Activated naive CD4-positive, alpha-beta T cell (primary cell): ENCODE results near the gene R3HDM2.
"Not testable (repeated sequence)": the region's sequence is repeated elsewhere in the genome, so short reads cannot be mapped to it uniquely, and the experiment has no call there.

Experiments
- DNase-seq, 4 experiments: peaks; one replicate each; lab custom pipeline; 2025; lab: John Stamatoyannopoulos, UW

R3HDM2 gene

DNA sequence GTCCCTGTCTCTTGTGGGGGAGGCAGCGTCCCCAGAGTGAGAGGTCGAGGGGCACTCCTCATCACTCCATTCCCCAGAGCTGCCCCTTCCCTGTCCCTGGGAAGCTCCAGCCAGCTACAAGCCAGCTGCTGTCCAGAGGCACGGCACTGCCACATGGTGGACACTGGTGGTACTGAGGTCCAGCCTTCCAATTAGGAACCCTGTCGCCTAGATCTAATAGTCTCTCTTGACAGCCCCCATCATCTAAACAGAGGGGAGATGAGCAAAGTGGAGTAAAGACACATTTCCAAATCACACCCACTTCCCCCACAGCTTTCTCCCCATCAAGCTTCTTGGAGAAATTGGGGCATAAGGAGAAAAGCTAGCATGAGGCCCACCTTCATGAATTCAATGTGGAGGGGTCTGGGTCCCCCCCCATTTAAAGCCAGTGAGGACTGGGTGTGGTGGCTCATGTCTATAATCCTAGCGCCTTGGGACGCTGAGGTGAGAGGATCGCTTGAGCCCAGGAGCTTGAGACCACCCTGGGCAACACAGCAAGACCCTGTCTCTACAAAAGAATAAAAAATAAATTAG lies 22.2 kb upstream of the R3HDM2 start:
- peak in 1 of 4 experiments; percentile 16 for DNase-seq

DNA sequence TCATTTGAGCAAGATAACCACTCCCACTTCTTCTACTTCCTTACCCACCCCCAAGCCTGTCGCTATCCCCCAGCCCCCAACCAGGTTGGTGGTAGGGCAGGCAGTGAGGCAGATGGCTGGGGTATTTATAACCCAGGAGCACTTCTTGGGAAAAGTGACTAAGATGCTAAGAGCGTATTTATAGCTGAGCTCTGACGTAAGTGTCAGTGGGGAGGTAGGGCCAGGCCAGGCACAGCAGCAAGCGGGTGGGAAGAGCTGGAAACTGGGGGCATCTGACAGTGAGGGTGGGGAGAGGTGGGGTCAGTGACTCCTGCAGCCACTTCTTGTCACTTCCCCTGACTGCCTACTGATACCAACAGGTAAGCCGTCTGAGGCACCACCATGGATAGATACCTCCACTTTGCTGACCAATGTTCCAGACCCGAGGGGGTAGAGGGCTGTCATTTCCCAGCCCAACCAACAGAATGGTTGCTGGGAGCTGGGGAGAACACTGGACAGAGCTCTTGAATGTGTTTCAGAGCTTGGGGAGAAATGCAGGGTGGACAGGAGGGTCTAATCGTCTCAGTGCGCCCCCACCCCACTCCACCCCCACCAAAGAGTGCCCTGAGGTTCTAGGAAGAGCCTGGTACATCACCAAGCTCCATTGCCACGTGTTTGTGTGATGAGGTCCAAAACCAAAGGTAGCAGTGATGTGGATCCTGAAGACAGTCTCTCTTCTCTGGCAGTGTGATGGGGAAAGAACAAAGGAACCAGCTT lies 21.5 kb upstream of the R3HDM2 start:
- no peak for DNase-seq

DNA sequence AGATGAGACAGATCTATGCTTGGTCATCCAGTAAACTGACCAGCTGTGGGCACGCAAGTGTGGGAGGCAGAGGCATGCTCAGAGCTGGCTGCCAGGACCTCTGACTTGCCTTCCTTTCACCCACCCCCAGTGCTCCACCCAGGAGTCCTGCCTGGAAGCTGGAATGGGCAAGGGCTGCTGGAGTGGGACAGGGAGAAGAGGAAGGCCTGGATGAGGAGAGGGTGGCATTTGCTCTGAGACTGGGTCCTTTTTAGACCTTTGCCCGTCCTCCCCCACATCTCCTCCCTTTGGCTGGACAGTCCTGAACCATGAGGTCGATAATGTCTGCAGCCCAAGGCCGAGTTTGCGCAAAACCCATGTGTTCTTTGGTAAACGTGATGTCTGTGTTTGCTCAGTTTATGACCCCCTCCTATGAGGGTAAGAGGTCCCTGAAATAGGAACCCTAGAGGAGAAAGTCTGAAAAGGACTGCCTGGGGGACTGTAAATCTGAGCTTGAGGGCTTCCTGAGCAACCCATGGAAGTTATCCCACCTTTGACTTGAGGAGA lies 20.5 kb upstream of the R3HDM2 start:
- DNase-seq: no peak

DNA sequence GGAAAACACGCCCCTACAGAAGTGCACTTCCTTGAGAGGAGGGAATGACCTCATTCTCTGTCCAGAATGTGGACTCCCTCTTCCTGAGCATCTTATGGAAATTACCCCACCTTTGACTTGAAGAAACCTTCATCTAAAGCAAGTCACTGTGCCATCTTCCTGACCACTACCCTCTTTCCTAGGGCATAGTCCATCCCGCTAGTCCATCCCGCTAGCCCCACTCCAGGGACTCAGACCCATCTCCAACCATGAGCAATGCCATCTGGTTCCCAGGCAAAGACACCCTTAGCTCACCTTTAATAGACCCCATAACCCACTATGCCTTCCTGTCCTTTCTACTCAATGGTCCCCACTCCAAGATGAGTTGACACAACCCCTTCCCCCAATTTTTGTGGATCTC lies 19.2 kb upstream of the R3HDM2 start:
- DNase-seq: no peak

DNA sequence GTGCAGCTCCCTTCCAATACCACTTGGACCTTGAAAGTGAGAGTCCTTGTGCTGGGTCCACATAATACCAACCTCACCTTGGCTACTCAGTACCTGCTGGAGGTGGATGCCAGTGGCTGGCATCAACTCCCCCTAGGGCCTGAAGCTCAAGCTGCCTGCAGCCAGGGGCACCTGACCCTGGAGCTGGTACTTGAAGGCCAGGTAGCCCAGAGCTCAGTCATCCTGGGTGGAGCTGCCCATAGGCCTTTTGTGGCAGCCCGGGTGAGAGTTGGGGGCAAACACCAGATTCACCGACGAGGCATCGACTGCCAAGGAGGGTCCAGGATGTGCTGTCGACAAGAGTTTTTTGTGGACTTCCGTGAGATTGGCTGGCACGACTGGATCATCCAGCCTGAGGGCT lies 18.5 kb upstream of the R3HDM2 start:
- no peak for DNase-seq

DNA sequence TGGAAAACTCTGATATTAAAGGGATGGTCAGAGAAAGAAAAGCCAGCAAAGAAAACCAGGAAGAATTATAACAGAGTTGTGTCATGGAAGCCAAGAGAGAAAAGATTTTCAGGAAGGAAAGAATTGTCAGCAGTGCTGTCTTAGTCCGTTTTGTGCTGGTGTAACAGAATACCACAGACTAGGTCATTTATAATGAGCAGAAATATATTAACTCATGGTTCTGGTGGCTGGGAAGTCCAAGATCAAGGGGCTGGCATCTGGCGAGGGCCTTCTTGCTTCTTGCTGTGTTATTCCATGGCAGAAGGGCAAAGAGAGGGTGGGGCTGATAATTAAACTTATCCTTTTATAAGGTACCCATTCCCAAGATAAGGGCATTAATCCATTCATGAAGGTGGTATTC lies 17.8 kb upstream of the R3HDM2 start:
- DNase-seq: no peak

DNA sequence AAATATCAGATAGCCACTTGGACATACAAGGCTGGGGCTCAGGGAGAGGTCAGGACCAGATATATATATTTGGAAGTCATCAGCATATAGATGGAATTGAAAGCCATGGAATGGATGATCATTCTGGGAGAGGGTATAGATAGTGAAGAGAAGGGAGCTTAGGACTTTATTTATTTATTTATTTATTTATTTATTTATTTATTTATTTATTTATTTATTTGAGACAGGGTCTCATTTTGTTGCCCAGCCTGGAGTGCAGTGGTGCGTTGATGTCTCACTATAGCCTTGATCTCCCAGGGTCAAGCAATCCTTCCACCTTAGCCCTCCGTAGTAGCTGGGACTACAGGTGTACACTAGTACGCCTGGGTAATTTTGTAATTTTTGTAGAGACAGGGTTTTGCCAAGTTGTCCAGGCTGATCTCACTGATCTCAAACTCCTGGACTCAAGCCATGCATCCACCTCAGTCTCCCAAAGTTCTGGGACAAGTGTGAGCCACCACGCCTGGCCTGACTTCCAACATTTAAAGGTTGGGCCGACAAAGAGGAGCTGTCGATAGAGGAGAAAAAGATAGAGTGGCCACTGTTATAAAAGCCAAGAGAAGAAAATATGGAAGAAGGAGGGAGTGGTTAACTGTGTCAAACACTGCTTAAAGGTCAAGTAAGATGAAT lies 15.6 kb upstream of the R3HDM2 start:
- DNase-seq: no peak

DNA sequence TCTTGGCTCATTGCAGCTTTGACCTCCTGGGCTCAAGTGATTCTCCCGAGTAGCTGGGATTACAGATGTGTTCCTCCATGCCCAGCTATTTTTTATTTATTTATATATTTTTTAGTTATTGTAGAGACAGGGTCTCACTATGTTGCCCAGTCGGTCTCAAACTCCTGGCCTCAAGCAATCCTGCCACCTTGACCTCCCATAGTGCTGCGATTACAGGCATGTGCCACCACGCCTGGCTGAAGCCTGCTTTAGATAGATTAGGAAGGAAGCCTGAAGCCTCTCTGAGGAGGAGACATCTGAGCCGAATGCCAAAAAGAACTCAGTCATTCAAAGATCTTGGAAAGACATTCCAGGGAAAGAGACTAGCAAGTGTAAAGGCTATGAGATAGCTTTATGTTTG lies 13.9 kb upstream of the R3HDM2 start:
- DNase-seq: no peak

DNA sequence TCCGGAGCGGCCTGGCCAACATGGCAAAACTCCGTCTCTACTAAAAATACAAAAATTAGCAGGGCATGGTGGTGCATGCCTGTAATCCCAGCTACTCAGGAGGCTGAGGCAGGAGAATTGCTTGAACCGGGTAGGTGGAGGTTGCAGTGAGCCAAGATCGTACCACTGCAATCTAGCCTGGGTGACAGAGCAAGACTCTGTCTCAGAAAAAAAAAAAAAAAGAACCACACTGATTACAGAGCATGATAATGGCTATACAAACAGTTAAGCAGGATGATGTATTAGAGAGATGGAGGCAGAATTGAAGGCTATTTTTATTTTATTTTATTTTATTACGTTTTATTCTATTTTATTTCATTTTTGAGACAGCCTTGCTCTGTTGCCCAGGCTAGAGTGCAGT lies 13.5 kb upstream of the R3HDM2 start:
- not testable (repeated sequence) for DNase-seq

DNA sequence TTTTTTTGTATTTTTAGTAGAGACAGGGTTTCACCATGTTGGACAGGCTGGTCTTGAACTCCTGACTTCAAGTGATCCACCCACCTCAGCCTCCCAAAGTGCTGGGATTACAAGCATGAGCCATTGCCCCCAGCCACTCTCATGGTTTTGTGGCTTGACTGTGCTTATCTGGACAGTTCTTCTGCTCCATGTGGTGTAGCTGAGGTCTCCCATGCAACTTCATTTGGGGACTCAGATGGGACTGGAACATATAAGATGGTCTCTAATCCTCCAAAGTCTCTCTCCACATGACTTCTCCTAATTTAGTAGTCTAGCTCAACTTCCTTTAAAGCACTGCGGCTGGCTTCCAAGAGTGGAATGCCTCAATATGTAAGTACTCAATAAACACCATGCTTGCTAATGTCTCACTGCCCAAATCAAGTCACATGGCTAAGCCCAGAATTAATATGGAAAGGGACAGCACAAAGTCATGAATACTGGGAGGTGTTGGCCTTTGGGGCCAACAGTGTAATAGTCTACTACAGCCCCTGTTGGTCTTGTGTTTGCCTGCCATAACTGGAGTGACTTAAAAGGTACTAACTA lies 11.1 kb upstream of the R3HDM2 start:
- DNase-seq: no peak

DNA sequence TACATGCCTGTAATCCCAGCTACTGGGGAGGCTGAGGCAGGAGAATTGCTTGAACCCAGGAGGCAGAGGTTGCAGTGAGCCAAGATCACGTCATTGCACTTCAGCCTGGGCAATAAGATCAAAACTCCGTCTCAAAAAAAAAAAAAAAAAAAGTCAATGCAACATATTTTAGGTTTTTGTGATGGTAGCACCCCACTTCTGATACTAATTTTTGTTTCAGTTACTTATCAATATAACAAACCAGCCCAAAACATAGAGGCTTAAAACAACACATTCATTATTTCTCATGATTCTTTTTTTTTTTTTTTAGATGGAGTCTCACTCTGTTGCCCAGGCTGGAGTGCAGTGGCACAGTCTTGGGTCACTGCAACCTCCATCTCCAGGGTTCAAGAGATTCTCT lies 10.6 kb upstream of the R3HDM2 start:
- DNase-seq: not testable (repeated sequence)

DNA sequence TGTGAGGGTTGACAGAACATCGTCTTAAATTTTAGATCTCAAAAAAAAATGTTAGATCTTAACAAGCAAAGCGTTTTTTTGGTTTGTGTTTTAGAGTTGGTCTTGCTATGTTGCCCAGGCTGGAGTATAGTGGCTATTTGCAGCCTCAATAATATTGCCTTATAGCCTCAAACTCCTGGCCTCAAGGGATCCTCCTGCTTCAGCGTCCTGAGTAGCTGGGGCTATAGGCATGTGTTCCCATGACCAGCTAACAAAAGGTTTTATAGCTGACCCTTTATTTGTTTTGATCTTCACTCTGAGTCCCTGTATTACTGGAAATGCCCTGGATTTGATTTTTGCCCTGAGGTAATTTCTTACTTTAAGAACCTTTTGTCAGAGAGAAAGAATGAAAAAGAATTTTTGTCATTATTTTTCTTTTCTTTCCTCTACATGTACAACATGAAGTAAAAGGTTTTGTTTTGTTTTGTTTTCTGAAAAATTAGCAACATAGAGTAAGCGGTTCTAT lies 9.0 kb upstream of the R3HDM2 start:
- DNase-seq: no peak

DNA sequence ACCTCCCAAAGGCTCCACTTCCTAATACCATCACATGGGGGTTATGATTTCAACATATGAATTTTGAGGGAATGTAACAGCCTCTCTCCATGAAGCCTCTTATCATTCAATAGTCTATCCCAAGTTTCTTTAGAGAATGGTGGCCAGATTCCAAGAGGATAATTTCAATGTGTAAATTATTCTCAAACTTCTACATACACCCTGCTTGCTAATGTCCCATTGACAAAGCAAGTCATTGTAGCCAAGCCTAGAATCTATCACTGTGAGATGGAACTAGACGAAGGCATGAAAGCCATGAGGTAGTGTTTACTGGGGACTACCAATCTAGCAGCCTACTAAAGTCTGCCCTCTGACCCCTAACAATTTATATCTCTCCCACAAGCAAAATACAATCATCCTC lies 7.6 kb upstream of the R3HDM2 start:
- DNase-seq: no peak

DNA sequence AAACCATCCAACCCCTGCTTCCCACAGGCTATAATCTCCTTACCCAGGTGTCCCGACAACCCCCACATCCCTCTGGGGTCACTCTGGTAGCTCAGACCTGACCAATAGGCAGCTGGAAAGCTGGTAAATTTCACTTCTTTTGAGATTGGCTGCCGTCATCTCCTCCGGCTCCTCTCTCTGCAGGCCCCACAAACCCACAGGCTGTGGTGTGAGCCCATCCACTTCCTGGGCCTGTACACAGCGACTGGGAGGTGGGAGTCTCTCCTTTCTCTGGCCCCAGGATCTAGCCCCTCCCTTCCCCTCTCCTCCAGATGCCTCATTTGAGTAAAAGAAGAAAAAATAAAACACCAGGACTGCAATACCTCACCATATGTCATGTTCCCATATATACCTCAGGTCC lies 4.5 kb upstream of the R3HDM2 start:
- DNase-seq: no peak

DNA sequence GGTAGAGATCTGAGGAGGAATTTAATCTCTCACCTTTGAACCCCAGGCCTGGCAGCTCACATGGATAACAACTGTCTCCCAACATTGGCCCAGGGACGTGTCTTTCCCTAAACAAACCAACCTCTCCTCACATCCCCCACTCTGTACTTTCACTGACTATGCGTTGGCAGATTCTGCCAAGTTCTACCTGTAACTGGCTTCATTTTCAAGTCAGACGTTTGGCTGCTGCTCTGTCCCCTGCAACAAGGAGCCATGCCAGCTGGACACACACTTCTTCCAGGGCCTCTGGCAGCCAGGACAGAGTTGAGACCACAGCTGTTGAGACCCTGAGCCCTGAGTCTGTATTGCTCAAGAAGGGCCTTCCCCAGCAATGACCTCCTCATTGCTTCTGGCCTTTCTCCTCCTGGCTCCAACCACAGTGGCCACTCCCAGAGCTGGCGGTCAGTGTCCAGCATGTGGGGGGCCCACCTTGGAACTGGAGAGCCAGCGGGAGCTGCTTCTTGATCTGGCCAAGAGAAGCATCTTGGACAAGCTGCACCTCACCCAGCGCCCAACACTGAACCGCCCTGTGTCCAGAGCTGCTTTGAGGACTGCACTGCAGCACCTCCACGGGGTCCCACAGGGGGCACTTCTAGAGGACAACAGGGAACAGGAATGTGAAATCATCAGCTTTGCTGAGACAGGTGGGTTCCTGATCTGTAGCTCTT lies 3.8 kb upstream of the R3HDM2 start, which contains the start of gene INHBC:
INHBC (plus strand) TSS at position 268 of the 707 bp plus-strand sequence; CDS start at position 371, 103 bp downstream.
- no peak for DNase-seq

DNA sequence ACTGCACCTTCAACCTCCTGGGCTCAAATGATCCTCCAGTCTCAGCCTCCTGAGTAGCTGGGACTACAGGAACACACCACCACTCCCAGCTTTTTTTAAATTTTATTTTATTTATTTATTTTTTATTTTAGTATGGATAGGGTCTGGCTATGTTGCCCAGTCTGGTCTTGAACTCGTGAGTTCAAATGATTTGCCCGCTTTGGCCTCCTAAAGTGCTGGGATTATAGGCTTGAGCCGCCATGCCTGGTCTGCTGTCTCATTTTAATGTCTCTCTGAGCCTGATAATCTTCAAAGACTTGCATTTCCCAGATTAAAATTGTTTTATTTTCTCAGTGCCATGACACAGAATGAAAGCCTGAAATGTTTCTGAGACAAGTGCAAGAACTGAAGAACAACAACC lies 2.5 kb upstream of the R3HDM2 start:
- no peak for DNase-seq

DNA sequence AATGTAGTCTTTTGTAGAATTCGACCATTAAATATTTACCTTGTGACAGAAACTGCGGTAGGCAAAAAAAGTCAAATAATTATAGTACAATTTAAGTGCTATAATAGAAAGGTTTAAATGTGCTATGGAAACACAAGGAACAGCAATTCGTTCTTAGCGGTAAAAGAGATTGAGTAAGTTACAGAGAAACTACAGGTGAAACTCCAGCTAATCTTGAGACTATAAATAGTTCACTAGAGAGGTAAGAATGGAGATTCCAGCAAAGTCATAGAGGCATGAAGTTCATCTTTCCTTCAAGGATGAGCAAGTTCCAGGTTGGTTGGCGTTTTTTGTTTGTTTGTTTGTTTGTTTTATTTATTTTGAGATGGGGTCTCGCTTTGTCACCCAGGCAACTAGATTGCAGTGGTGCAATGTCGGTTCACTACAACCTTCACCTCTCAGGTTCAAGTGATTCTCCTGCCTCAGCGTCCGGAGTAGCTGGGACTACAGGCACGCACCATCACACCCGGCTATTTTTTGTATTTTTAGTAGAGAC lies 878 bp upstream of the R3HDM2 start:
- DNase-seq: no peak

DNA sequence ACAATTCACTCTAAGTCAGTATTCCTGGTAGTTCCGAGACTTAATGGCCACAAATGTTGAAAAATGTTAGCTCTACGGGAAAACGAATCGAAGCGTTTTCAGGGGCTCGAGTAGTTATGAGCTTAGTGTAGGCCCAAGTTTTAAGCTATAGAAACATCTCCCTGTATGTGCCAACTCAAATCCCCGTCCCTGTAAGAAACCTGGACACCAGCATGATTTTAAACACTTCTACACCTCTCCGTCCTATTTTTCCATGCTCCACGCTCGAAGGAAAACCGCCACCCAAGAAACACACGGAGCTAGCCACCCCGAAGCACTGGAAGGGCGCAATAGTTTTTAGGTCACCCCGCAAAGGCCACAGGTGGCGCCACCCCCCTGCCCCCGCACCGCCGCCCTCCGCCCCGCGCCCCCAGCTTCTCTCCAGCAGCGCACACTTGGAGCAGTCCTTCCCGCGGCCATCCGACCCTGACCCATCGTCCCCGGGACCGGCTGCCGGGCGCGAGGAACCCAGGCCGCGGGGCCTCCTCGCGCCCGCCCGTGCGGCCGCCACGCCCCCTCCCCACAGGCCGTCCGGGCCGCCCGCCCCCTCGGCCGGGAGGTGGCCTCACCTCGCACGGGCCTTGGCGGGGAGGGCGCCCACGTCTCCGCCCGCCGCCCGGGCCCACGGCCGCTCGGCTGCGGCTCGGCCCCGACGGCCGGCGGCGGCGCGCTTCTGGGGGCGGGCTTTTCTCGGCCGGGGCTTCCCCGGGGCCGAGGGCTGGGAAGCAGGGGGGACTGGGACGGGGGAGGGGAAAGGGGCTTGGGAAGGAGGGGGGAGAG lies 522 bp downstream of the R3HDM2 start:
- DNase-seq: peak in 2 of 4 experiments; percentile 15 to 47

DNA sequence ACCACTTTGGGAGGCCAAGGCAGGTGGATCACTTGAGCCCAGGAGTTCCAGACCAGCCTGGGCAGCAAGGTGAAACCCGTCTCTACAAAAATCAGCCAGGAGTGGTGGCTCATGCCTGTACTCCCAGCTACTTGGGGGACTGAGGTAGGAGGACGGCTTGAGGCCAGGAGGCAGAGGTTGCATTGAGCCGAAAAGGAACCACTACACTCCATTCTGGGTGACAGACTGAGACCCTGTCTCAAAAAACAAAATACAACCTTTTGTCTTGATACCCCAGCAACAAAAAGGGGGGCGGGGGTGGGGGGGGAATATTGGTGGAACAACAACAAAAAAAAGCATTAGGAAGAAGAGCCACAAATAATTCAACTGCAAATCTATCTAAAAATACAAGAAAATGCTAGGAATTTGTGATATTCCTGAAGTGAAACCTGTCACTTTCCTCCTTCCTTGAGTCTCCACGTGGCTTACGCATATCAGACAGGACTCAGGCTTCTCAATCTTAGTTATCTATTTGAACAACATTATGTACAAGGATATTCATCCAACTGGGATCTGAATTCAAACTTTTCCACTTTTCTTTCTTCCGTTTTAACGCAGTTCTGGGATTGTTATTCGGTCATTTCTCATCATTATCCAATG lies 1.3 kb downstream of the R3HDM2 start:
- DNase-seq: no peak

DNA sequence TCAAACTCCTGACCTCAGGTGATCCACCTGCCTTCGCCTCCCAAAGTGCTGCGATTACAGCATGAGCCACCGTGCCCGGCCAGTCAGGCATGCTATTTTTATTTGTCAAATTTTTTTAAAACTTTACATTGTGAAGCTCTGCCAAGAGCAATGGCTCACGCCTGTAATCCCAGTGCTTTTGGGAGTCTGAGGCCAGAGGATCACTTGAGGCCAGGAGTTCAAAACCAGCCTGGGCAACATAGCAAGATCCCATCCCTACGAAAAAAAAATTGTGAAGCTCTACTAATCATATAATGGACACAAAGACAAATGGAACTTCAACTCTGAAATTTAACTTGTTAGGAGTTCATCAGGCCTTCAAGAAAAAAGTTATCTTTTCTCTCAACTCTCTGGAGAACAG lies 1.9 kb downstream of the R3HDM2 start:
- DNase-seq: no peak
